HG03097 (cell line): ENCODE data around the gene DDX4.

Source experiments
- ATAC-seq: cut with Tn5 transposase; IDR thresholded peaks from one replicate; pipeline ENCODE4 v1.9.1; 2021; ENCODE audit not compliant: unreplicated experiment, low FRiP score

The DDX4 gene

GRCh38 chr5:55817030-55817429 lies 79.2 kb downstream of the DDX4 start:
- ATAC-seq = no peak

GRCh38 chr5:55820488-55820887 lies 82.6 kb downstream of the DDX4 start:
- no peak for ATAC-seq

GRCh38 chr5:55821731-55822512 lies 84.1 kb downstream of the DDX4 start:
- ATAC-seq = no peak

- no peak for ATAC-seq
These were observed 85.4 kb downstream of the DDX4 start for GRCh38 chr5:55823151-55823796.

- no peak for ATAC-seq
These were observed 92.1 kb downstream of the DDX4 start for GRCh38 chr5:55829956-55830355.

- no peak for ATAC-seq
These were observed 94.6 kb downstream of the DDX4 start for GRCh38 chr5:55832446-55832845.

- ATAC-seq = no peak
These were observed 98.3 kb downstream of the DDX4 start for GRCh38 chr5:55836191-55836590.

- no peak for ATAC-seq
These were observed 104.1 kb downstream of the DDX4 start for GRCh38 chr5:55841976-55842375.

- no peak for ATAC-seq
These were observed 110.0 kb downstream of the DDX4 start for GRCh38 chr5:55847837-55848236.

- no peak for ATAC-seq
These were observed 110.9 kb downstream of the DDX4 start for GRCh38 chr5:55848783-55849182.

GRCh38 chr5:55850839-55851674 lies 113.2 kb downstream of the DDX4 start, which contains the start of gene IL31RA:
Gene IL31RA (plus strand): TSS chr5:55851357. CDS start chr5:55851571, 214 bp downstream.
- no peak for ATAC-seq

- no peak for ATAC-seq
These were observed 113.8 kb downstream of the DDX4 start for GRCh38 chr5:55851675-55851979.

- no peak for ATAC-seq
These were observed 114.6 kb downstream of the DDX4 start for GRCh38 chr5:55852503-55852902.

- no peak for ATAC-seq
These were observed 115.3 kb downstream of the DDX4 start for GRCh38 chr5:55853041-55853670.

GRCh38 chr5:55853818-55854217 lies 116.0 kb downstream of the DDX4 start:
- no peak for ATAC-seq

GRCh38 chr5:55855509-55855908 lies 117.6 kb downstream of the DDX4 start:
- ATAC-seq = no peak

GRCh38 chr5:55856516-55857246 lies 118.8 kb downstream of the DDX4 start:
- ATAC-seq = no peak

GRCh38 chr5:55857247-55857640 lies 119.4 kb downstream of the DDX4 start:
- no peak for ATAC-seq

GRCh38 chr5:55858104-55858503 lies 120.2 kb downstream of the DDX4 start:
- no peak for ATAC-seq

- no peak for ATAC-seq
These were observed 122.4 kb downstream of the DDX4 start for GRCh38 chr5:55860288-55860687.
